ENCODE data around the gene CYP2F1. TPM values are rescaled to one million over a fixed set of nuclear protein-coding genes. Genes with fewer than 3 reads are reported as not detected.

CYP2F1 gene
- total RNA-seq, 1 donor from 2014 or later: not detected

DNA sequence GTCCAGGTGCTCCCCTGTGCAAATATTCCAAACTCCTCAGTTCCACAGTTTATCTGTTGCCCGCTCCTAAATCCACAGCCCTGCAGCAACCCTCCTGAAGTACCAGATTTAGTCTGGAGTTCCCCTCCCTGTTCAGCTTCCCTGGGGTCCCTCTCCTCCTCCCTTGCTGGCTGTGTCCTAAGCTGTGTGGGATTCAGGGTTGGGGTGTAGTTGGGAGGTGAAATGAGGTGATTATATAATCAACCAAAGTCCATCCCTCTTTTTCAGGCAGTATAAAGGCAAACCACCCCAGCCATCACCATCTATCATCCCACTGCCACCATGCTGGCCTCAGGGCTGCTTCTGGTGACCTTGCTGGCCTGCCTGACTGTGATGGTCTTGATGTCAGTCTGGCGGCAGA lies 26.1 kb upstream of the CYP2F1 start, which contains the start of gene CYP2A13:
Gene CYP2A13, plus strand, starts transcription at position 301 of the 400 bp plus-strand sequence. Its CDS starts 21 bp downstream, at position 322.
- Mint-ChIP-seq H3K27me3 (ENCODE audit: low read depth) (peaks cover 67% of the 10 kb centered on the region), H3K36me3 (ENCODE audit: low read depth) (no peaks in the 10 kb centered on the region), H3K4me3 (ENCODE audit: unreplicated experiment) (no peak within 1 kb of the TSS), H3K4me1 (ENCODE audit: low read depth) (no peaks in the 10 kb centered on the region), H3K9me3 (ENCODE audit: low read depth) (no peaks in the 10 kb centered on the region), H3K27ac (ENCODE audit: unreplicated experiment) (no peak within 1 kb of the TSS)
- no peak for DNase-seq (ENCODE audit: low spot score)
- TF ChIP-seq, protein P1, sequence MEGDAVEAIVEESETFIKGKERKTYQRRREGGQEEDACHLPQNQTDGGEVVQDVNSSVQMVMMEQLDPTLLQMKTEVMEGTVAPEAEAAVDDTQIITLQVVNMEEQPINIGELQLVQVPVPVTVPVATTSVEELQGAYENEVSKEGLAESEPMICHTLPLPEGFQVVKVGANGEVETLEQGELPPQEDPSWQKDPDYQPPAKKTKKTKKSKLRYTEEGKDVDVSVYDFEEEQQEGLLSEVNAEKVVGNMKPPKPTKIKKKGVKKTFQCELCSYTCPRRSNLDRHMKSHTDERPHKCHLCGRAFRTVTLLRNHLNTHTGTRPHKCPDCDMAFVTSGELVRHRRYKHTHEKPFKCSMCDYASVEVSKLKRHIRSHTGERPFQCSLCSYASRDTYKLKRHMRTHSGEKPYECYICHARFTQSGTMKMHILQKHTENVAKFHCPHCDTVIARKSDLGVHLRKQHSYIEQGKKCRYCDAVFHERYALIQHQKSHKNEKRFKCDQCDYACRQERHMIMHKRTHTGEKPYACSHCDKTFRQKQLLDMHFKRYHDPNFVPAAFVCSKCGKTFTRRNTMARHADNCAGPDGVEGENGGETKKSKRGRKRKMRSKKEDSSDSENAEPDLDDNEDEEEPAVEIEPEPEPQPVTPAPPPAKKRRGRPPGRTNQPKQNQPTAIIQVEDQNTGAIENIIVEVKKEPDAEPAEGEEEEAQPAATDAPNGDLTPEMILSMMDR (IDR thresholded peaks at IDR 0.05): no peak

DNA sequence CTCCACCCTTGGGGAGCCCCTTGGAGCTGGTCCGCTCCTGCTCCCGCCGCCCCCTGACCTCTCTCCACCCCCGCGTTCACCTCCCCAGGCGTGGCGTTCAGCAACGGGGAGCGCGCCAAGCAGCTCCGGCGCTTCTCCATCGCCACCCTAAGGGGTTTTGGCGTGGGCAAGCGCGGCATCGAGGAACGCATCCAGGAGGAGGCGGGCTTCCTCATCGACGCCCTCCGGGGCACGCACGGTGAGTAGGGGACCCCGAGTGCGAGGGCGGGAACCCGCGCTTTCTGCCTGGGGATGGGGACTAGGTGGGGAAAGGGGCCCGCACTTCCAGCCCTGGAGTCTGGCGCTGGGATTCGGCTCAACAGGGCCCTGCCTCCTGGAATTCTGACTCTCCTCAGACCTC lies 24.3 kb upstream of the CYP2F1 start:
- Mint-ChIP-seq H3K27ac (ENCODE audit: unreplicated experiment) (no peak overlapping the region), H3K36me3 (ENCODE audit: low read depth) (no peaks in the 10 kb centered on the region), H3K27me3 (ENCODE audit: low read depth) (peaks cover 76% of the 10 kb centered on the region), H3K4me1 (ENCODE audit: low read depth) (no peaks in the 10 kb centered on the region), H3K9me3 (ENCODE audit: low read depth) (no peaks in the 10 kb centered on the region), H3K4me3 (ENCODE audit: unreplicated experiment) (no peak overlapping the region)
- no peak for DNase-seq (ENCODE audit: low spot score)
- TF ChIP-seq, protein P1 (IDR thresholded peaks at IDR 0.05): no peak

DNA sequence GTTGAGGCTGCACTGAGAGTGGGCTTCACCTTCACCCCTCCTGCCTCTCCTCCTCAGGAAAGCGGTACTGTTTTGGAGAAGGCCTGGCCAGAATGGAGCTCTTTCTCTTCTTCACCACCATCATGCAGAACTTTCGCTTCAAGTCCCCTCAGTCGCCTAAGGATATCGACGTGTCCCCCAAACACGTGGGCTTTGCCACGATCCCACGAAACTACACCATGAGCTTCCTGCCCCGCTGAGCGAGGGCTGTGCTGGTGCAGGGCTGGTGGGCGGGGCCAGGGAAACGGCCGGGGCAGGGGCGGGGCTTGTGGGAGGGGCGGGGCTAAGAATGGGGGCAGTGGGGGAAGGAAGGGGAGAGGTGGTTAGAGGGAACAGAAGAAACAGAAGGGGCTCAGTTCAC lies 18.5 kb upstream of the CYP2F1 start:
- Mint-ChIP-seq H3K9me3 (ENCODE audit: low read depth) (peaks cover 9% of the 10 kb centered on the region), H3K36me3 (ENCODE audit: low read depth) (no peaks in the 10 kb centered on the region), H3K4me1 (ENCODE audit: low read depth) (no peaks in the 10 kb centered on the region), H3K27ac (ENCODE audit: unreplicated experiment) (no peak overlapping the region), H3K27me3 (ENCODE audit: low read depth) (peaks cover 40% of the 10 kb centered on the region), H3K4me3 (ENCODE audit: unreplicated experiment) (no peak overlapping the region)
- DNase-seq (ENCODE audit: low spot score): no peak
- TF ChIP-seq, protein P1 (IDR thresholded peaks at IDR 0.05): no peak

DNA sequence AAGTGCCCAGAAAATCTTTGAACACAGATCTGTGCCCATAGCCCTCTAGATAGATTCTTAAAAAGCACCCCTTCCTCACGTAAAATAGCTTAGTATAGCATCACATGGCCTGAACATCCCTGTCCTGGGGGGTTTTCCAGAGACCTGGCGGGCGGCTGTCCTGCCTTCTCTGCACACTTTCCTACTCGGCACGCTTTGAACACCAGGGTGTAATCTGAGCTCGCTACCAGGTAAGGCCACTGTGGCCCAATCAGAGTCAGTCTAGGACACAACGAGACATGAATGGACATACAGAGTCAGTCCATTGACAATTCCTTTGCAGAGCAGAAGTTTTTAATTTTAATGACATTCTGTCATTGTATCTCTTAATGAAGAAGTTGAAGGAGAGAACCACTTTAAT lies 17.9 kb upstream of the CYP2F1 start:
- Mint-ChIP-seq H3K9me3 (ENCODE audit: low read depth) (peaks cover 9% of the 10 kb centered on the region), H3K4me3 (ENCODE audit: unreplicated experiment) (no peak overlapping the region)
- TF ChIP-seq, protein P1 (IDR thresholded peaks at IDR 0.05): no peak

DNA sequence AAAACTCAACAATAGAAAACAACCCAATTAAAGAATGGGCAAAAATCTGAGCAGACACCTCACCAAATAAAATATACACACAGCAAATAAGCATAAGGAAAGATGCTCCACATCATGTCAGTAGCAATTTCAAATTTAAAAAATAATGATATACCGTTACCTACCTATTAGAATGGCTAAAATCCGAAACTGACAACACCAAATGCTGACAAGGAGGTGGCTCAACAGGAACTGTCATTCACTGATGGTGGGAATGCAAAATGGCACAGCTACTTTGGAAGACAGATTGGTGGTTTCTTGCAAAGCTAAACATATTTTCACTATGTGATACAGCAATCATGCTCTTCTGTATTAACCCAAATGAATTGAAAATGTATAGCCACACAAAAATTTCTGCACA lies 16.9 kb upstream of the CYP2F1 start:
- TF ChIP-seq, protein P1 (IDR thresholded peaks at IDR 0.05): no peak
- H3K27ac Mint-ChIP-seq (ENCODE audit: unreplicated experiment): no peak overlapping the region
- peaks cover 11% of the 10 kb centered on the region for H3K9me3 Mint-ChIP-seq (ENCODE audit: low read depth)
- DNase-seq (ENCODE audit: low spot score): no peak
- H3K36me3 Mint-ChIP-seq (ENCODE audit: low read depth): no peaks in the 10 kb centered on the region
- H3K4me3 Mint-ChIP-seq (ENCODE audit: unreplicated experiment): no peak overlapping the region
- H3K4me1 Mint-ChIP-seq (ENCODE audit: low read depth): no peaks in the 10 kb centered on the region
- peaks cover 31% of the 10 kb centered on the region for H3K27me3 Mint-ChIP-seq (ENCODE audit: low read depth)

More for the DNA sequence above, 17.9 kb upstream of the CYP2F1 start:
- Mint-ChIP-seq H3K27ac (ENCODE audit: unreplicated experiment) (no peak overlapping the region), H3K27me3 (ENCODE audit: low read depth) (peaks cover 34% of the 10 kb centered on the region), H3K36me3 (ENCODE audit: low read depth) (no peaks in the 10 kb centered on the region), H3K4me1 (ENCODE audit: low read depth) (no peaks in the 10 kb centered on the region)
- no peak for DNase-seq (ENCODE audit: low spot score)

All from chondrocyte (in vitro differentiated cells).